GM19351 (cell line): Measurements from ENCODE around the gene ARG2.
A peak's percentile ranks its signal among the peaks of the same experiment; 100 is the strongest.

ENCODE experiments used
- ATAC-seq: cut with Tn5 transposase; IDR thresholded peaks from one replicate; pipeline ENCODE4 v1.9.1; 2021; ENCODE audit warnings: mild to moderate bottlenecking, moderate library complexity; ENCODE audit not compliant: unreplicated experiment

ARG2 gene

DNA sequence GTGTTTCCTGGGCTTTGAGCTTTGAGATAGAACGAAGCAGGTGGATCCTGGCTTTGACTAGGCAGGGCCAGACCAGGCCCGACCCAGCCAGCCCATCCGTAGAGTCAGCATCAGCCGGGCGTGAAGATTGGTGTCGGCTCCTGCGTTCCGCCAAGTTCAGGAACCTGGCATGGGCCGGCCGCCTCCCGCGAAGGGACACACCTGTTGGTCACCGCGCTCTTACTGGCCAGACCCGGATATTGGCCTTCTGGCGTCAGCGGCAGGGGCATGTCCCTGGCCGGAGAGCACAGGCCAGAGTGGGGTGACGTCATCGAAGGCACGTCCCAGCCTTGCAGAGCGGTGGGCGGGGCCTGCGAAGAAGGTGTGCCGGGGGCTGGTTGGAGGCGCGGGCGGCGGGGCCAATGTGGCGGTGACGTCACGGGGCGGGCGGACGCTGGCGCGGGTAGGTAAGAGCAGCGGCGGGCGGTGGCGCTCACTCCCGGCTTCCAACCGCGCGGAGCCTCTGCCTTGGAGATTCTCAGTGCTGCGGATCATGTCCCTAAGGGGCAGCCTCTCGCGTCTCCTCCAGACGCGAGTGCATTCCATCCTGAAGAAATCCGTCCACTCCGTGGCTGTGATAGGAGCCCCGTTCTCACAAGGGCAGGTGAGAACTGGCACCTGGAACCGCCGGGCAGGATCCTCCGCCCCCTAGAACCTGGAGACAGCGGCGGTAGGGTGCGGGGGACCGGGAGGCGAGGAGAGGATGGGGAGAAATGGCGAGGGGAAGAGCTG, at the start of gene ARG2:
TSS of gene ARG2 (plus strand) at position 475 of the 771 bp plus-strand sequence. CDS start at position 533, 58 bp downstream.
- ATAC-seq: peak; percentile 96

- ATAC-seq: no peak
These were observed 49.3 kb upstream of the ARG2 start for GRCh38 chr14:67570453-67570852.

- ATAC-seq: peak; percentile 82
These were observed 48.3 kb upstream of the ARG2 start for GRCh38 chr14:67571275-67571990.

DNA sequence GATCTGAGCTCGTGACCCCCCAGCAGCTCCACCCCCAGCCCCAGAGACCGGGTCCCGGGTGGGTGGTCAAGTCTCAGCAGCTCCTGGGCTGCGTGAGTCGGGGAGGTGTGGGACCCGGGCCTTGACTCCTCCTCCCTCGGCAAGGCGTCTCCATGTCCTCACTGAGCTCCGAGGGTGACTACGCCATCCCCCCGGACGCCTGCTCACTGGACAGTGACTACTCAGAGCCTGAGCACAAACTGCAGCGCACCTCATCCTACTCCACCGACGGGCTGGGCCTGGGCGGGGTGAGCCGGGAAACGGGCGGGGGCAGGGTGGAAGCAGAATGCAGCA, 47.8 kb upstream of the ARG2 start:
- ATAC-seq: no peak

DNA sequence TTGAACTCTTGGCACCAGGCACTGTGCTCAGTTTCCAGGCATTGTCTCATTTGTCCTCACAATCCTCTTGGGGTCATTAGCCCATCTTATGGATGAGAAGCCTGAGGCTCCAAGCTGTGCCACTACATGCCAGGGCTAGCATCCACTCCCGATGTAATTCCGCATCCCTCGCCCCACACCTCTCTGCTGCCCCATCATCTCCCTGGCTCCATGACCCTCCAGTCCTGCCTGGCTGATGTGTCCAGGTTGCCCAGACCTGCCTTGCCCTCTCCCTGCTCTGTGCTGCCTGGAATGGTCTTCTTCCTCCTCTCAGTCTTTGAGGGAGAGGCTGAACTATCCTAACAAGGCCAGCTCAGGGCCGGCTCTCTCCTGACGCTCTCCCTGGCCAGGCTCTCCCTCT, 47.1 kb upstream of the ARG2 start:
- ATAC-seq: no peak

DNA sequence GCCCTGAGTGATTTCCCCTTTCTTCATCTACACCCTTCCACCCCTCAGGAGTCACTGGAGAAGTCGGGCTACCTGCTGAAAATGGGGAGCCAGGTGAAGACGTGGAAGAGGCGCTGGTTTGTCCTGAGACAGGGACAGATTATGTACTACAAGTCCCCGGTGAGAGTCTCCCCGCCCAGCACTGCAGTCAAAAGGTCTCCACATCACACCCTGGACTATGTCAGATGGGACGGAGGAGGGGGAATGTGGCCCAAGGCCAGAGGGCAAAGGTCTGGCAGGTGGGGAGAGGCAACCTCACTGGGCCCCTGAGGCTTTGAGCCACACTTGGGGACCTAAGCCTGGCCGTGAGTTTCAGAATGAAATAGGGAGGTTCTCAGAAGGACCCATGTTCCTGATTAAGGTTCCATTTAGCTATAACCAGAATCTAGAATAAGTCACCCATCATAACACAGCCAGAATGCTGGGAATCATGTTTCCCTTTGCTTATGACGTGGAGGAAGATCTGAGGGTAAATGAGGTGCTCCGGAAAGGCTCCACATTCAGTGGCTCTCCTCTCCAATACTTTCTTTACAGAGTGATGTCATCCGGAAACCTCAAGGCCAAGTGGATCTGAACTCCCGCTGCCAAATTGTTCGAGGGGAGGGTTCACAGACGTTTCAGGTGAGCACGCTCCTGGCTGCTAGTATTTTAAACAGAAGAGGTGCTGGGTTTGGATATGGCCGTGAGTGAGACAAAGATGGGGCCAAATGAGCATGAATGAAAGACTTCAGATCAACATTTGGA, 46.3 kb upstream of the ARG2 start:
- ATAC-seq: no peak

- no peak for ATAC-seq
These were observed 45.6 kb upstream of the ARG2 start for GRCh38 chr14:67574156-67574555.

- no peak for ATAC-seq
These were observed 44.9 kb upstream of the ARG2 start for GRCh38 chr14:67574806-67575205.

DNA sequence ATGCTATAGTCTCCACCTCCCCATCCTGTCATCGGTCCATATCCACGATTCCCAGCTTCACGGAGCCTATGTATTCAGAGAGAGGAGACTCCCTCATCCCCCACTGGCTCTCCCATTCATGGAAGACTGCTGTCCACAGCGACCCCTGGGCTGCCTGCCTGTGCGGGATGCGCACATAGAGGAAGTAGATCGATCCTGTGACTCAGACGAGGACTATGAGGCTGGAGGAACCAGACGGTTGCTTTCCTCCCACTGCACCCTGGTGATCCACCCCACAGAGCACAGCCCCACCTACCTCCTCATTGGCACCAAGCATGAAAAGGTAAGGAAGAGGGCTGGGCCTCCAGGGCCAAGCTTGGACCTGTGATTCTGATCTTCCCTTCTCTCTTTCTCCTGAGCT, 44.0 kb upstream of the ARG2 start:
- no peak for ATAC-seq

DNA sequence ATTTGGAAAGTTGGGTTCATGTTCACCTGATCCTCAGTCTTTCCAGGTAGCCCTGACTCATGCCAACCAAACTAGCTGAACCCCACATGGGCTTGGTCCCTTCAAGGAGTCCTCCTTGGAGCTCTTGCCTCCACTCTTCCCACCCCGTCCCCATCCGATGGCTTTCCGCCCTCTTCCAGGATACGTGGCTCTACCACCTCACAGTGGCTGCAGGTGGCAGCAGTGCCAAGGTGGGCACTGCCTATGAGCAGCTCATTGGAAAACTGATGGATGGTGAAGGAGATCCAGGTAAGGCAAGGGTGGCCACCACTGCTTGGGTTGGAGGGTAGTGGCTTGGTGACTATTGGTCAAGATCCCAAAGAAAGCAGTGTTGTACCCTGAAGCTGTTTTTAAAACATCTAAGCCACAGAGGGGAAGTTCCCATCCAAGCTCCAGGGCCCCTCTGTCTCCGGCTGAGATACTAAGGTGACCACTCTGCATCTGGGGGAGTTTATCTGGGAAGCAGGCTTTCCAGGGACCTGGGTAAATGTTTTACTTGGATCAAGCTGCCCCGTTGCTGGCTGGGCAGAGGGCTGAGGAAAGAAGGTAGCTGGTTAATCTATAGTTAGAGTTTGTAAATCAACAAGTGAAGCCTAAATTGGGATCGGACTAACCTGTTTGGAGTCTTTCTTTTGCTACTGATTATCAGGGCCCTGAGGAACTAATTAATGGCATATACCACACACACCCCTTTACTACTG, 43.3 kb upstream of the ARG2 start:
- no peak for ATAC-seq

DNA sequence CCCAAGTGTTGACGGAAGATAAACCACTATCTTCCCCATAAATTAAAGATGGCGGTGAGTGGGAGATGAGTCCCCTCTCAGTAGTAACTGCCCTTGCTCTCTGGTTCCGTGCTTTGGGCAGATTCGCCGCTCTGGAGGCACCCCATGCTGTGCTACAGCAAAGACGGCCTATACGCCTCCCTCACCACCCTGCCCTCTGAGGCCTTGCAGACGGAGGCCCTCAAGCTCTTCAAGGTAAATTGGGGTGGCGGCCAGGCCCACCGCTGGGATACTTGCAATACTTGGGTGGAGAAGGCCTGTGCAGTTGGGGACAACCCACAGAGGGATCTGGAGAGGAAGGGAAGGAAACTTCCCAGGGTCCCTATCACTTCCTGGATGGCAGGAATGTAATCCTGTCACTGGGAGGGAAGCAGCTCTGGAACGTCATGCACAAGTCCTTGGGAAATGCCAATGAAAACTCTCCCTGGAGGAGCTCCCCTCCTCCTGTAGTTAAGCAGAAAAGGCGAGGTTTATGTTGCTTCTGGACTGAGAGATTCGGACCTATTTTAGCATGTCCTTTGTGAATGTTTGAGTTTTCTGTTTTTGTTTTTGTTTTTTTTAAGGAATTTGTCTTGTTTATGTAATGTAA, 42.4 kb upstream of the ARG2 start:
- no peak for ATAC-seq

DNA sequence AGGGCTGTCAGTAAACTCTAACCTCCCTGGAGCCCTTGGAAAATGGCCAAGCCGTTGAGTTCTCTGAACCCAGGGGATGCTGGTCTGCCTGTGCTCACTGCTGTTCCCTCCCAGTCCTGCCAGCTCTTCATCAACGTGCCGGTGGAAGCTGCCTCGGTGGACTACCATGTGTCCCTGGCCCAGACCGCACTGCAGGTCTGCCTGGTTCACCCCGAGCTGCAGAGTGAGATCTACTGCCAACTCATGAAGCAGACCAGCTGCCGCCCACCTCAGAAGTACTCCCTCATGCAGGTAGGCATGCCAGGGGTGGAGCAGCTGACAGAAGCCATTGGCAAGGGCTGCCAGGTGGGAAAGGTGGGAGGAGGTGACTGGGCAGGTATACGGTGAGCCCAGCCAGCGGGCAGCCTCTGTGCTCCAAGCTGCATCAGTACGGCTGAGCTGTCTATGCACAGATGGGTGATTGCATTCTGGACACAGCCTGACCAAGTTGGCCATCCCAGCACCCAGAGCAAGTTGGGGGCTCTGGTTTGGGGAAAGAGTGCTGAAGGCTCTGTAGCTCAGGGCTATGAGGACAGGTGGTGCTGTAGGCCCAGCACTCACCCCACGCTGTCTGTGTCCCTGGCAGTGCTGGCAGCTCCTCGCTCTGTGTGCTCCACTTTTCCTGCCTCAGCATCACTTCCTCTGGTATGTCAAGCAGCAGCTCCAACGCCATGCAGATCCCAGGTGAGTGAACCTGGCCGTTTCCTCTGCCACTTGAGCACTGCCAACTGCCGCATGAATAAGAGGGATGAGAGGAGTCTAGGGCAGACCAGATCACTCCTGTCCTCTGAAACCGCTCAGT, 41.6 kb upstream of the ARG2 start:
- ATAC-seq: no peak

- no peak for ATAC-seq
These were observed 40.7 kb upstream of the ARG2 start for GRCh38 chr14:67579040-67579439.

GRCh38 chr14:67579636-67580035, 40.1 kb upstream of the ARG2 start:
- no peak for ATAC-seq

- ATAC-seq: no peak
These were observed 39.2 kb upstream of the ARG2 start for GRCh38 chr14:67580336-67581171.

- no peak for ATAC-seq
These were observed 38.1 kb upstream of the ARG2 start for GRCh38 chr14:67581643-67582042.

- ATAC-seq: no peak
These were observed 37.7 kb upstream of the ARG2 start for GRCh38 chr14:67582061-67582460.

DNA sequence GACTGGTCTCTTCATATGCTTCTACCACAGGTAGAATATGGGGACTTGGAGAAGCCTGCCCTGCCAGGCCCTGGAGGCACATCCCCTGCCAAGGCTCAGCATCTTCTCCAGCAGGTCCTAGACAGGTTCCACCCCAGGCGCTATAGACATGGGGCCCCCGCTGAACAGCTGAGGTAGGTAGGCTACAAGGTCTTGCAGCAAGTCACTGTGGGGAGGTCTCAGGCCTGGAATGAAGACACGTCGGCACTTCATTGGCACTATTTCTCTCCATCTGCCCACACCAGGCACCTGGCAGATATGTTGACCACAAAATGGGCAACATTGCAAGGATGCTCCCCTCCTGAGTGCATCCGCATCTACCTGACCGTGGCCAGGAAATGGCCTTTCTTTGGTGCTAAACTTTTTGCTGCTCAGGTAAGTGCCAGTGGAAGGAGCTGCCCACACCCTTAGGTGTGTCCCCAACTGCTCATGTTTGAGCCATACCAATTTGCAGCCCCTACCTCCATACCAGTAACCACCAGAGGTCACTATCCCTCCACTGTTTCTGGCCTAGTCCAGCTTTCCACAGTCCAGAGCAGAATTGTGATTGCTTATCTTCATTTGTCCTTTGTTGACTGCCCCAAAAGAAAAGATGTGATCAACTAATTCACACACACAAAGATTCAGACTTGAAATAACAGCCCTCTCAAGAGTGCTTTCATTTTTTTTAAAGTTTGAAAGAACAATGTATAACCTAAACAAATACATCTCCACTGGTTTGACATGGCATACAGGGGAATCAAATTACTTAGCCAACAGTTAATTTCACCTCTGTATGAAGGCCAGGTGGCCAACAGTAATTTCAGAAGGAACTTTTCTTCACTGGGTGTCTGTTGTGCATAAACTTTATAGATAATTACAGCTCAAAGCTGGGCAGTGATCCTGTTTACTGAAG, 35.7 kb upstream of the ARG2 start:
- no peak for ATAC-seq
